HG02759 (cell line): ENCODE measurements around the gene MAU2.
A peak's percentile ranks its signal among the peaks of the same experiment; 100 is the strongest.

Source experiments
- ATAC-seq: cut with Tn5 transposase; IDR thresholded peaks from one replicate; pipeline ENCODE4 v1.9.1; 2021; ENCODE audit warnings: mild to moderate bottlenecking, moderate library complexity; ENCODE audit not compliant: unreplicated experiment

Gene MAU2, protein sequence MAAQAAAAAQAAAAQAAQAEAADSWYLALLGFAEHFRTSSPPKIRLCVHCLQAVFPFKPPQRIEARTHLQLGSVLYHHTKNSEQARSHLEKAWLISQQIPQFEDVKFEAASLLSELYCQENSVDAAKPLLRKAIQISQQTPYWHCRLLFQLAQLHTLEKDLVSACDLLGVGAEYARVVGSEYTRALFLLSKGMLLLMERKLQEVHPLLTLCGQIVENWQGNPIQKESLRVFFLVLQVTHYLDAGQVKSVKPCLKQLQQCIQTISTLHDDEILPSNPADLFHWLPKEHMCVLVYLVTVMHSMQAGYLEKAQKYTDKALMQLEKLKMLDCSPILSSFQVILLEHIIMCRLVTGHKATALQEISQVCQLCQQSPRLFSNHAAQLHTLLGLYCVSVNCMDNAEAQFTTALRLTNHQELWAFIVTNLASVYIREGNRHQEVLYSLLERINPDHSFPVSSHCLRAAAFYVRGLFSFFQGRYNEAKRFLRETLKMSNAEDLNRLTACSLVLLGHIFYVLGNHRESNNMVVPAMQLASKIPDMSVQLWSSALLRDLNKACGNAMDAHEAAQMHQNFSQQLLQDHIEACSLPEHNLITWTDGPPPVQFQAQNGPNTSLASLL

DNA sequence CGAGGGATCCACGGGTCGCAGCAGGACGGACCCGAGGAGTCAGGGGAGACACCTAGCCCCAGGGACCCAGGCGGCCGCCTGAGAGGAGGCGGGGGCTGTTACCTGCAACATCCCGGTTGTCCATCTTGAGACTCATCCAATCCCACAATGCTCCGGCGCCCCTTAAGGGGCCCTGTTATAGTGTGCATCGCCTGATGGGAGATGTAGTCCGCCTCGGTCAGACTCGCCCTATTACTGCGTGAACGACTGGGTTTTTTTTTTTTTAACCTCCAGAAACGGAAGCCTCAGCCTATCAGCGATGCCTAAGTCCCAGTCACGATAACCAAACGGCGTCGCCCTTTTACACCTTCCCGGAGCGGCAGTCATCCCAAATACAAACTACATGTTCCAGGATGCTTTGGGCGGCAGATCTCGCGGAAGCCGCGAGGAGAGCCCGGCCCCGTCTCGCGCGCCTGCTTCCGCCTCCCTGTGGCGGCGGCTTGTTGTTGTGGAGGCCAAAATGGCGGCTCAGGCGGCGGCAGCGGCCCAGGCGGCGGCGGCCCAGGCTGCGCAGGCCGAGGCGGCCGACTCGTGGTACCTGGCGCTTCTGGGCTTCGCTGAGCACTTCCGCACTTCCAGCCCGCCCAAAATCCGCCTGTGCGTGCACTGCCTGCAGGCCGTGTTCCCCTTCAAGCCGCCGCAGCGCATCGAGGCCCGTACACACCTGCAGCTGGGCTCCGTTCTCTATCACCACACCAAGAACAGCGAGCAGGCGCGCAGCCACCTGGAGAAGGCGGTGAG, at the start of gene MAU2, which contains the start of gene SUGP1:
MAU2 (plus strand) TSS at position 469 of the 780 bp plus-strand sequence; CDS start at position 500, 31 bp downstream.
SUGP1 (minus strand) TSS at position 149 of the 780 bp plus-strand sequence; CDS start at position 136, 13 bp downstream.
- ATAC-seq, result peak; percentile 92

DNA sequence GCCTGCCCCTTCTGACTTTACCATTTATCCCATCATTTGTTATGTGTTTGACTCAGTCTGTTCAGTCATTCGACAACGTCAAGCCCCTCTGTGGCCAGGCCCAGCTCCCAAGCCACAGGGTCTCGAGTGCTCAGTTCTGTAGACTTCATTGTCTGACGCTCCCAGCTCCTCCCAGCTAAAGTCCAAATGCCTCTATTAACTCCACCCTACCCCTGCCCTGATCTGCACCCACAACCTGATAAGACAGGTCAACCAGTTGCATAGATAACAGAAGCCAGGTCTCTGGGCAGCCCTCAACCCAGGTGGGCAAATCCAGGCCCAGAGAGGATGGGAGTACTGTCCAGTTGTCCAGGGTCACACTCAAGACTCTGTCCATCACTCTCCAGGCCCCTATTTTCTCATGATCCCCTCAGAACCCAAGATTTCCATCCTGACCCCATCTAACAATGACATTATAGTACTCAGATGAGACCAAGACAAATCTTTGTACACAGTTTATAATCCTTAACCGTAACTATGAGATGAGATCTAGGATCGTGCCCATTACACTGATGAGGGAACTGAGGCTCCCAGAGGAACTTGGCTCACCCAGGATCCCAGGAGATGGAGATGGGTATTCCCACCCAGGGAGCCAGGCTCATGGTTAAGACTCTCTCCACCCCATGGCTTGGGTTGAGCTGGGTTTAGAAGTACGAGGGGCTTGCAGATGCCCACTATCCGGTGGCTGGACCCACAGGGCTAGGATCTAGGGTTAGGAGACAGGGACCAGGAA, 48.6 kb upstream of the MAU2 start:
- no peak for ATAC-seq

- ATAC-seq, result no peak
Measured at GRCh38 chr19:19274146-19274545, 46.5 kb upstream of the MAU2 start.

DNA sequence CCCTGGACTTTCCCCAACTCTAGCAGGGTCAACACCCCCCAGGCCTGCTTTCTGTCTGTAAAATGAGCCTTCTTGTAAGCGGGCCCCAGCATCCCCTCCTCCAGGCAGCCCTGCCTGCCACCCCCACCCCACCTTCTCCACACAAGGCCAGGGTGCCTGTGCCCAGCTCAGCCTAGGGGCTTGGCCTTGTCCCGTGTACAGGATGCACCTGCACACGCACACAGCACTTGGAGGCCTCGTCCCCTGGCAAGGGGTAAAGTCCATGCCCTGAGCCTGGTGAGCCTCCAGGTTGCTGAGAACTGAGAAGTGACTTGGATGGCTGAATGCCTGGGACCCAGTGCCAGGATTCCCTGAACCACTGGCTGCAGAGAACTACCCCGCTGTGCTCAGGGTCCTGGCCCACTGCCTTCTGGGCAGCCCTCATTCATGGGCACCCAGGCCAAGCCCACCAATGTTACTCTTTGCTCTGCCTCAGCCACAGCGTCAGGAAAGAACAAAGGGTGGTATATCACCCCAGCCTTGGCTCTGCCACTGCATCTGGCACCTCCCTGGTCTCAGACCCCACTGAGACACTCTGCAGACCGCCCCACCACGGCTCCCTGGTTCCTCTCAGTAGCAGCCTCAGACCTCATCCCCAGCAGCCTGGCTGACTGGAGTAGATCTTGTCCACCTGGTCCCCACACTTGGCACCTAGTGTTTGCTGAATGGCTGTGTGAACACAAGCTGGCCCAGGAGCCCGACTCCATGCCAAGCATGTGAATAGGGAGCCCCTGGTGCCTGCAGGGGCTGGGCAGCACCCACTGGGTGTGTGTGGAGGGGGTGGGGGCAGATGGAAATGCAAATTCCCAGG, 45.7 kb upstream of the MAU2 start:
- ATAC-seq, result no peak

DNA sequence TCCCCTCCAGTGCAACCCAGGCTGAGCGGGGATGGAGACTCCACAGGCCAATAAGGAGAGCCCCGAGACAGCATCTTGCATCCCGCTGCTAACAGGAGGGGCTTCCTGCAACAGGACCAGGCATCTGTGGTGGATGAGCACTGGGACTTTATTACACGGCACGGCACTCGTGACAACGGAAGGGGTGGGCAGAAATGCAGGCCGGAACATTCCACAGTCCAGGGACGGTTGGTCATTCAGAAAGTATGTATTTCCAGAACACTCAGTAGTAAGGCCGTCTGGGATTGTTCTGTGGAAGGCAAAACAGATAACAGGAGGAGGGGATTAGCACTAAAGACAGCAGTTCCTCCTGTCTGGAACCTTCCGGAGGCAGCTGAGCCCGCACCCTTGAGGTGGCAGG, 44.2 kb upstream of the MAU2 start:
- no peak for ATAC-seq

DNA sequence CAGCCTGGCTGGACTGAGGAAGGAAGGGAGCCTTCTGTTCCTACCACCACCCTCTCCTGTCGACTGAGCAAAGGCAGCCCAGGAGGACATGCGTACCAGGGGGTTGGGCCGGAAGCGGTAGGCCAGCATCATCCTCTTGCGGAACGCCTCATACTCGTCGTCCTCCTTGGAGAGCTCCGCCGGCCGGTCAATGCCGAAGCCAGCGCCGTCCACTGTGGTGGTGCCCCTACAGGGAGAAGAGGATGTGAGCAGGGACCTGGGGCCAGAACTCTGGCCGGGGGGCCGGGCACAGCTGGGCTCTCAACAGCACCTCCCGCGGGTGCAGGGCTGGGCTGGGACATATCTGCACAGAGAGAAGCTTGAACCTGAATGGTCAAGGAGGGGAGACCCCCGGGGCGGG, 43.8 kb upstream of the MAU2 start:
- no peak for ATAC-seq

- no peak for ATAC-seq
Measured at GRCh38 chr19:19278315-19278714, 42.3 kb upstream of the MAU2 start.

DNA sequence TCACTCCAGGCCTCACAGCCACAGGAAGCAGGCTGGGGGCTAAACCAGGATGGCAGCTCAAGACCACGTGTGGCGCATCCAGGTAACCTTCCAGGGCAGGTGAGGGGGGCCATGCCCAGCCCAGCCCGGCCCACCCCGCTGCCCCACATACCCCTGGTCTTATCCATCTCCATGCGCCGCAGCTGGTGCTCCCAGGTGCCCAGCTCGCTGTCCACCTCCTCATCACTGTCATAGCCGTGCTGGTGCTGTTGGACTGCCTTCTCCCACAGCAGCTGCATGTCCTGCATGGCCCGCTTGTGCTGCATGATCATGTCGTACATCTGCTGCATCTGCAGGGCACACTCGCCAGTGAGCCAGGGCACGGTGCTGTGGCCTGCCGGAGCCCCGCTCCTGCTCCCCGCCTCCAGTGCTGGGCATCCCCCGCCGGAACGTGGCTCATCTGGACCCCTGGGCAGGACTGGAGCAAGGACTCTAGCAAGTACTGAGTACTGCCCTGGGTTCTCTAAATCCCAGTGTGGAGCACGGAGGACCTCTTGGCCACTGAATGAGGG, 41.5 kb upstream of the MAU2 start:
- no peak for ATAC-seq

- no peak for ATAC-seq
Measured at GRCh38 chr19:19279853-19280252, 40.8 kb upstream of the MAU2 start.

DNA sequence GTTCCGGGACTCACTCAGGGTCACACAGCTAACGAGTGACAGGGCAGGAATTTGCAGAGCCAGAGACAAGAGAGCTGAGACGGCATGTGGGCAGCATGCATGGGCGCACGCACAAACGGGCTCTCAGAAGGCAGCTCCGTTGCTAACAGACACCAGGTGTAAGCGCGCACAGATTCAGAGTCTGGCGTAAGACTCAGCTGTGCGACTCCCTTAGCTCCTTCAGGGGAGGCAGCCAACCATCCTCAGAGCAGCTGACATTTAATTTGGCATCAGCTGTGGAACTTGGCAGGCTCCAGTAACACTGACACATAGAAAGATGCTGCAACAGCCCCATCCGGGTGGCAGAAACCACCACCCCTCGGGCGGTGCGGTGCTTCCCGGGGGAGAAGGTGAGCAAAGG, 40.1 kb upstream of the MAU2 start:
- no peak for ATAC-seq

DNA sequence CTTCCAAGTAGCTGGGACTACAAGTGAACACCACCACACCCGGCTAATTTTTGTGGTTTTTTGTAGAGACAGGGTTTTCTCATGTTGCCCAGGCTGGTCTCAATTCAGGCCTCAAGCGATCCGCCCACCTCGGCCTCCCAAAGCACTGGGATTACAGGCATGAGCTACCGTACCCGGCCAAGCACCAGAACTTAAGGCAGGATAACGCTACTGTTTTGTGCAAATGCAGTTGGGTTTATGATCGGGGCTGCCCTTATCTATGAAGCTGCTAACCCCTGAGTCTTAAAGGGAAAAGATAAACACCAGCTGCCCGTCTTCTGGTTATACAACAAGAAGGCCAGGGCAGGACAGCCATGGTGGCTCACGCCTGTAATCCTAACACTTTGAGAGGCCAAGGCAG, 34.9 kb upstream of the MAU2 start:
- no peak for ATAC-seq

- ATAC-seq, result no peak
Measured at GRCh38 chr19:19292607-19293006, 28.0 kb upstream of the MAU2 start.

- no peak for ATAC-seq
Measured at GRCh38 chr19:19294914-19295313, 25.7 kb upstream of the MAU2 start.

GRCh38 chr19:19296953-19297689, 23.5 kb upstream of the MAU2 start:
- no peak for ATAC-seq

DNA sequence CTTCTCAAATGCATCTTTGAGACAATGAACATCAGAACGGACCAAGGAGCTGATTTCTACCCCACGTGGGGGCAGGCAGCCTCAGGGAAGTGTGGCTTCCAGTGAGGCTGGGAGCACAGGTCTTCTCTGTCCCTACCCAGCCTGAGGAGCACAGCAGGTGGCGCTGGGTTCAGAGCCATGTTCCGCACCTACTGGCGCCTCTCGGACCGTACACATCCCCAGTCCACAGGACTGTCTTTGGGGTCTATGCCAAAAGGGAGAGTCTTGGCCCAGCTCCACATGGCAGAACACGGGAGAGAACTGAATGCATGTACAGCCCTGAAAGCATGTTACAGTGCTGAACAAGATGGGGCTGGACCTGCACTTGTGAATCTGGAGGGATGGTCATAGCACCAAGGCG, 22.9 kb upstream of the MAU2 start:
- ATAC-seq, result no peak

DNA sequence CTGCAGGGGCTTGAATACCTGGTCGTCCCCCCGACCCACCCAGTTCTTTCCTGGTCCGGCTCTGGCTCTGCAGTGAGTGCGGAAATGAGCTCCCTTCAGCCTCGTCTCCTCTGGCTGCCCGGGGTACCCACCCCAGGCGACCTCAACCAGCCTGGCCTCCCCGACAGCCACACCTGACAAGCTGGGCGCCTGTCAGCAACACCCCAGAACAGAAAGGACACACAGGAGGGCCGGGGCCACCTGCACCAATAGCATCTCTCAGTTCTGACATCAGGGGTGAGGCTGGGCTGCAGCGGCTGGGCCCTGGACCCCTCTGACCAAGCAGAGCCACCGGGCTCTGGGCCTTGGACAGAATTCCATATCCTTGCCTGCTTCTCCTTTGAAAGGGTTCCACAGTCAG, 20.0 kb upstream of the MAU2 start:
- ATAC-seq, result no peak

GRCh38 chr19:19303411-19303810, 17.2 kb upstream of the MAU2 start:
- no peak for ATAC-seq

- no peak for ATAC-seq
Measured at GRCh38 chr19:19304186-19304965, 16.3 kb upstream of the MAU2 start.
